Astrocyte of the cerebellum (primary cell): ENCODE data around the gene DTYMK.

ENCODE experiments used
- DNase-seq: peaks from one replicate; pipeline ENCODE4 v3.0.0-alpha.2; 2011; ENCODE audit warnings: low read depth
- H3K4me3 ChIP-seq: 2 replicates; pipeline ENCODE4 v1.5.1; 2011; ENCODE audit warnings: mild to moderate bottlenecking, low read depth, low read length, moderate library complexity
- in situ Hi-C: cut with HindIII; loops from 2 replicates; pipeline ENCODE4 v1.10.0; 2017; ENCODE audit warnings: low sequenced_read_pairs
- TF ChIP-seq, protein P1 (sequence below): IDR thresholded peaks from 2 replicates; pipeline ENCODE4 v1.5.1; 2012; ENCODE audit warnings: low read length, low read depth, moderate library complexity, mild to moderate bottlenecking; ENCODE audit errors: missing control alignments

The DTYMK gene

GRCh38 chr2:241708879-241709278 lies 22.3 kb upstream of the DTYMK start:
- DNase-seq = no peak
- TF ChIP-seq, protein P1, sequence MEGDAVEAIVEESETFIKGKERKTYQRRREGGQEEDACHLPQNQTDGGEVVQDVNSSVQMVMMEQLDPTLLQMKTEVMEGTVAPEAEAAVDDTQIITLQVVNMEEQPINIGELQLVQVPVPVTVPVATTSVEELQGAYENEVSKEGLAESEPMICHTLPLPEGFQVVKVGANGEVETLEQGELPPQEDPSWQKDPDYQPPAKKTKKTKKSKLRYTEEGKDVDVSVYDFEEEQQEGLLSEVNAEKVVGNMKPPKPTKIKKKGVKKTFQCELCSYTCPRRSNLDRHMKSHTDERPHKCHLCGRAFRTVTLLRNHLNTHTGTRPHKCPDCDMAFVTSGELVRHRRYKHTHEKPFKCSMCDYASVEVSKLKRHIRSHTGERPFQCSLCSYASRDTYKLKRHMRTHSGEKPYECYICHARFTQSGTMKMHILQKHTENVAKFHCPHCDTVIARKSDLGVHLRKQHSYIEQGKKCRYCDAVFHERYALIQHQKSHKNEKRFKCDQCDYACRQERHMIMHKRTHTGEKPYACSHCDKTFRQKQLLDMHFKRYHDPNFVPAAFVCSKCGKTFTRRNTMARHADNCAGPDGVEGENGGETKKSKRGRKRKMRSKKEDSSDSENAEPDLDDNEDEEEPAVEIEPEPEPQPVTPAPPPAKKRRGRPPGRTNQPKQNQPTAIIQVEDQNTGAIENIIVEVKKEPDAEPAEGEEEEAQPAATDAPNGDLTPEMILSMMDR = no peak
- in situ Hi-C loops = no loop called here
- no peak overlapping the region for H3K4me3 ChIP-seq

- no peak for DNase-seq
- no peak overlapping the region for H3K4me3 ChIP-seq
- in situ Hi-C loops = no loop called here
- TF ChIP-seq, protein P1 = no peak
These were observed 19.9 kb upstream of the DTYMK start for GRCh38 chr2:241706537-241706936.

DNA sequence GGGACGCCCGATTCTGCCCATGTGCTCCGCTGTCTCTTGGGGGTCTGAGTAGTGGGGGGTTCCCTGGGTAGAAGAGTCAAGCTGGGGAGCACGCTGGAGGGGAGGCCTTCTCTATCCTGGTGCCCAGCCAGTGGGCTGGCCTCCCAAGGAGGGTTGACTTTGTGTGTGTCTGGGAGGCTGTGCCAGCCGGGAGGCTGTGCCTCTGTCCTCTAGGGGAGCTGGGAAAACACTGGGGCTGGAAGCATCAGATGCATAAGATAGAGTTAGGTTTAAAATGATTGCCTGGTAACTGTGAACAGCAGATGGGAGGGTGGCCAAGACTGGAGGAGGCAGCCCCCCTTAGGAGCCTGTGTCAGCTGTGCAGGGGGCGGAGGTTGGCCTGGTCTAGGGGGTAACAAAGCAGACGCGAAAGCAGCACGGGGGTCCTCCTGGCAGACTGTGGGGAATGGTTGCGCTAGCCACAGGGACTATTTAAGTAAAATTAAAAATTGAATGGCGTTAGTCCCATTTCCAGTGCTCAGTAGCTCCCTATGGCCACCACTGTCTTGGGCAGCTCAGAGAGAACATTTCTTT lies 16.5 kb upstream of the DTYMK start:
- peak overlapping the region; percentile 76 for H3K4me3 ChIP-seq
- DNase-seq = no peak
- TF ChIP-seq, protein P1 = no peak
- in situ Hi-C loops = no loop called here

GRCh38 chr2:241702155-241703031 lies 15.8 kb upstream of the DTYMK start:
- in situ Hi-C loops = no loop called here
- H3K4me3 ChIP-seq = peak overlapping the region; percentile 76
- no peak for DNase-seq
- TF ChIP-seq, protein P1 = peak; percentile 37

GRCh38 chr2:241701399-241702154 lies 15.0 kb upstream of the DTYMK start, which contains the start of gene ING5:
Gene ING5, plus strand, starts transcription at chr2:241702039. Its CDS starts 27 bp downstream, at chr2:241702066.
- DNase-seq = peak; percentile 73
- in situ Hi-C loops = no loop called here
- TF ChIP-seq, protein P1 = no peak
- H3K4me3 ChIP-seq = peak within 1 kb of the TSS; percentile 76

GRCh38 chr2:241701149-241701398 lies 14.5 kb upstream of the DTYMK start:
- TF ChIP-seq, protein P1 = peak; percentile 41
- DNase-seq = no peak
- in situ Hi-C loops = no loop called here
- H3K4me3 ChIP-seq = peak overlapping the region; percentile 76
